NB4 (cell line): ENCODE results near the gene AGBL4.

ENCODE experiments used
- DNase-seq: peaks from one replicate; pipeline ENCODE4 v3.0.0; 2010; ENCODE audit warnings: low read depth
- H3K4me3 ChIP-seq: one replicate; pipeline ENCODE4 v1.5.1; 2011; ENCODE audit warnings: mild to moderate bottlenecking, low read depth, low read length, moderate library complexity
- MYC ChIP-seq: IDR thresholded peaks from 2 replicates; pipeline ENCODE4 v1.6.1; 2011; ENCODE audit warnings: low read depth, low read length
- POLR2A ChIP-seq: IDR thresholded peaks from 2 replicates; pipeline ENCODE4 v1.6.1; 2011; ENCODE audit warnings: mild to moderate bottlenecking; ENCODE audit not compliant: insufficient read length; ENCODE audit errors: extremely low read depth
- TF ChIP-seq, protein P1 (sequence below): IDR thresholded peaks from 2 replicates; pipeline ENCODE4 v1.6.1; 2011; ENCODE audit warnings: low read depth, low read length
- TF ChIP-seq, protein P2 (sequence below): IDR thresholded peaks from one replicate; pipeline ENCODE4 v1.5.1; 2012; ENCODE audit warnings: low read depth, low read length

AGBL4 gene

DNA sequence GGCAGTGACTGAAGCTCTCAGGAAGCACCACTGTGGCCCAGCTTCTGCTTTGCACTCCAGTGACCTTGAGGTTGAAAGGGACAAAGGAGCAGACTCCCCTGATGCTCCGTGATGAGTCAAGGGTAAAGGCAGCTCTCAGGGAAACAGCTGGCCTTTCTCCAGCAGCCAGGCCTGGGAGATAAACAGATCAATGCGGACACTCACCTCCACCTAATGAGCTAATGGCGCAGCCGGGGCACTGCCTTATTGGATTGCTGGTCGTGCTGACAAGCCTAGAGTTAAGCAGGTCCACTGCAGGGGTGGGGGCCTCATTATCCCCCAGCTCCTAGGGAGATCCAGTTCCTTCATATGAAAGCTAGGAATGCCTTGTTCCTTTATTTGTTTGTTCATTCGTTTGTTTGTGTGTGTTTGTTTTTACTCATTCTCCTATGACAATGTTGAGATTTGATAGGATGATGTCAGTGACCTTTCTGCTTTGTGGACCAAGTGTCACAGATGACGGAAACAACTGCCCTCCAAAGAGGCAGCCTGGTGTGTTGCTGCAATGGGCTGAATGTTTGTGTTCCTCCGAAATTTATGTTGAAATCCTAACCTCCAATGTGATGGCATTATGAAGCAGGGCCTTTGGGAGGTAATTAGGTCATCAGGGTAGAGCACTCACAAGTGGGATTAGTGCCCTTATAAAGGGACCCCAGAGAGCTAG is 1105.7 kb downstream of the AGBL4 start:
- TF ChIP-seq, protein P1, sequence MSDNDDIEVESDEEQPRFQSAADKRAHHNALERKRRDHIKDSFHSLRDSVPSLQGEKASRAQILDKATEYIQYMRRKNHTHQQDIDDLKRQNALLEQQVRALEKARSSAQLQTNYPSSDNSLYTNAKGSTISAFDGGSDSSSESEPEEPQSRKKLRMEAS = no peak
- TF ChIP-seq POLR2A = no peak
- TF ChIP-seq MYC = no peak
- TF ChIP-seq, protein P2, sequence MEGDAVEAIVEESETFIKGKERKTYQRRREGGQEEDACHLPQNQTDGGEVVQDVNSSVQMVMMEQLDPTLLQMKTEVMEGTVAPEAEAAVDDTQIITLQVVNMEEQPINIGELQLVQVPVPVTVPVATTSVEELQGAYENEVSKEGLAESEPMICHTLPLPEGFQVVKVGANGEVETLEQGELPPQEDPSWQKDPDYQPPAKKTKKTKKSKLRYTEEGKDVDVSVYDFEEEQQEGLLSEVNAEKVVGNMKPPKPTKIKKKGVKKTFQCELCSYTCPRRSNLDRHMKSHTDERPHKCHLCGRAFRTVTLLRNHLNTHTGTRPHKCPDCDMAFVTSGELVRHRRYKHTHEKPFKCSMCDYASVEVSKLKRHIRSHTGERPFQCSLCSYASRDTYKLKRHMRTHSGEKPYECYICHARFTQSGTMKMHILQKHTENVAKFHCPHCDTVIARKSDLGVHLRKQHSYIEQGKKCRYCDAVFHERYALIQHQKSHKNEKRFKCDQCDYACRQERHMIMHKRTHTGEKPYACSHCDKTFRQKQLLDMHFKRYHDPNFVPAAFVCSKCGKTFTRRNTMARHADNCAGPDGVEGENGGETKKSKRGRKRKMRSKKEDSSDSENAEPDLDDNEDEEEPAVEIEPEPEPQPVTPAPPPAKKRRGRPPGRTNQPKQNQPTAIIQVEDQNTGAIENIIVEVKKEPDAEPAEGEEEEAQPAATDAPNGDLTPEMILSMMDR = no peak
- H3K4me3 ChIP-seq = no peak overlapping the region
- no peak for DNase-seq

DNA sequence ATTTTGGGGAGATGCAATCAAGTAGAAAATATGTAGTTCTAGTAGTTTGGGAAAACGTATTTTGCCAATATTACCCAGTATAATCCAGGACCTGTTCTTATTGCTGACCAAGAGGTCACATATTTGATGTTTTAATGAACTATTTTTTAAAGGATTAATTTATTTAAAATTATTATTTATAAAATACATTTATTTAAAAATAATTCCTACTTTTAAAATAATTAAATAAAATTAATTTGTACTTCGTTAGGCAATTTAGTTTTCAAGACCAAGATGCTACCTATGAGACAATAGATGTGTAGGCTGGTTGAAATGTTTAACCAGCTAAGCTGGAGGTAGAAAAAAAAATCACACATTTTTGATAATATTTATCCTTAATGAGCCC is 1106.7 kb downstream of the AGBL4 start:
- no peak for DNase-seq
- TF ChIP-seq, protein P2 = no peak
- TF ChIP-seq POLR2A = no peak
- TF ChIP-seq, protein P1 = no peak
- no peak overlapping the region for H3K4me3 ChIP-seq

DNA sequence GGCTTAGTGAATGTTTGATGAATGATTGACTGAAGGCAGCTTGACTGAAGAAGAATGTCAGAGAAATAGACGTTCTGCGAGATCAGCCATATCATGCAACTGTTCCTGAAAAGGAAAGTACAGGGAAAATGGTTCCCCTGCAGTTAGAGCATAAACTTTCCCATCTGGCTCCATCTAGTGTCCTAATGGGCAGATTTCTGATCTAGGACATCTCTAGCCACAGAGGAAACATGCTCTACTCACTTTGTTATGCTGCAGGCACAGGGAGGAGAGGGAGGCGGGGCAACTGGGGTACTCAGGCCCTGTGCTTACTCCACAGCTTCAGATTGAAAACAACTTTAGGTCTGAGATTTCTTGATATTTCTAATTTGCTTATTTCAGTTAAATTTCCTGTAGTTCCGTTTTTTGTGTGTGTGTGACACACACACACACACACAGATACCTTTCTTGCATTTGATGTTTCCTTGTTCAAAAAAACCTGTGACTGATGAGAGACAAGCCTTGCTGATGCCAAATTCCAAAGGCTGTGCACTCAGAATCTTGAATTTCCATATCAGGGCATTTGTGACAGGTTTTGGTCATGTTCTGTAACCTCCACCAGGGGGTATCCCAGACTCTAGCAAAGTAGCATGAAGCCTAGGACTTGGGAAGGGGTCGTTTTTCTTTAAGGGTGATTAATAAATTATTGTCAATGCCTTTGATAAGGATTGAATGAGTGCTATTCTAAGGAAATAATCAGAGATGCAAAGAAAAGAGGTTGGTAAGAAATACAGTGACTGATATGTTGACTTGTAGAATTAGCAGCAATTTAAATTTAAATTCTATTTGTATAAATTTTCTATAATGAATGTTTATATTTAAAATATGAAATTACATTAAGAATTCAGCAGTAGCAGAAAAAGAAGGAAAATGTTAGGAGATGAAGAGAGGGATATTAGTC is 1107.4 kb downstream of the AGBL4 start:
- TF ChIP-seq, protein P2 = peak; percentile 53
- TF ChIP-seq POLR2A (no peak), MYC (no peak)
- DNase-seq = peak; percentile 32
- H3K4me3 ChIP-seq = no peak overlapping the region

DNA sequence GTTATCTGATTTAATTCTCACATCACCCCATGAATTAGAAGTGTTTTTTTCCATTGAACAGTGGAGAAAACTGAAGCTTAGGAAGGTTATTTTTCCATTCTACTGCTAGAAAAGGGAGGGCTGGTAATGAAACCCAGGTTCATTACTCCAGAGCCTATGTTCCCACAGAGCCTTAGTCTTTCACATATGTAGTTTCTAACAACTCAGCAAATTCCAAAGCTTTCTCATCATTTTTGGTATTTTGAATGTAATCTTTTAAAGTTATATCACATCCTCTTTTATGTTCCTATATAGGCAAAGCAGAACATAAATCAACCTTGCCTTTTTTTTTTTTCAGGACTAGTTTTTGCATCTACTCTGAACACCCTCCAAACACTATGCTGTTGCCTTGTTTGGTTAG is 1115.1 kb downstream of the AGBL4 start:
- no peak for DNase-seq
- H3K4me3 ChIP-seq = no peak overlapping the region
- no peak for TF ChIP-seq MYC

DNA sequence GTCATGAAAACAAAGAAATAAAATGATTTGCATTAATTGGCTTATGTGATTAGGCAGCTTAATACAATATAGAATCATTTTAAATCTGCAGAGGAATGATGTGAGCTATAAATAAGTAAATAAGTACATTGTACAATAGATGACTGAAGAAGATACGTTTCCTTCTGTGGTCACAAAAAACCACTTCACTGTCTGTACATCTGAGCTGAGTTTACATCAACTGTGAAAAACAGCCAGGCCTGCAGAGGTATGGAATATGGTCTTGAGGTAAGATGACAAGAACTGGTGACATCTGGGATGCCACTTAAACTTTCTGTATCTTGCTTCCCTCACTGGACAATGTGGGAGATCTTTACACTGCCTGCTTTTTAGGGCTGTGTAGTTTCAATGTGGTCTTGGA is 1117.0 kb downstream of the AGBL4 start:
- TF ChIP-seq, protein P2 = no peak
- no peak for TF ChIP-seq MYC
- DNase-seq = no peak
- no peak overlapping the region for H3K4me3 ChIP-seq

DNA sequence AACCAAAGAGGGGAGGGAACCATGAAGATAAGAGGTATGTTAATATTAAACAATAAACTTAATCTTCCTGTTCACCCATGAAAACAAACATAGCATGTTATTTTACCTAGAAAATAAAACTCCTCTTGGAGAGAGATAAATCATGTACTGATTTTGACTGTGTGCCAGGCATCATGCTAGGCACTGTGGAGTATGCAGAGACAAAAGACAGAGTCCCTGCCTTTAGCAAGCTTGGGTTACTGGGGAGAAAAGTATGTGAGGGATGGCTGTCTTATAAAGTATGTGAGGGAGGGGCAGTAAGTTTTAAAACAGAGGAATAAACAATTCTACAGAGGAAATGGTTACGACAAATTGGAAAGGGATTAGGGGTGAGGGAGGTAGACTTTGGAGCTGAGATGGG is 1117.6 kb downstream of the AGBL4 start:
- no peak overlapping the region for H3K4me3 ChIP-seq
- TF ChIP-seq, protein P2 = no peak
- TF ChIP-seq MYC = no peak
- TF ChIP-seq POLR2A = no peak
- TF ChIP-seq, protein P1 = no peak
- DNase-seq = no peak
